Smooth muscle cell (in vitro differentiated cells): Measurements from ENCODE around the gene TMEM272. TPM values are rescaled to one million over a fixed set of nuclear protein-coding genes. Genes with fewer than 3 reads are reported as not detected.

Experiments
- DNase-seq: peaks from one replicate; lab custom pipeline; 2025; ENCODE audit not compliant: unreplicated experiment; lab: John Stamatoyannopoulos, UW
- H2AFZ ChIP-seq: fragments of 200-600 bp; sonication (generic); 2 replicates; pipeline ENCODE4 v1.6.0; 2016; ENCODE audit warnings: antibody characterized with exemption, low read depth, mild to moderate bottlenecking
- H3F3A ChIP-seq: fragments of 200-600 bp; sonication (generic); 2 replicates; pipeline ENCODE4 v1.6.0; 2017; ENCODE audit warnings: antibody characterized with exemption, low read depth
- H3K27ac ChIP-seq: fragments of 200-600 bp; sonication (generic); 2 replicates; pipeline ENCODE4 v1.5.1; 2016; ENCODE audit warnings: low read depth, mild to moderate bottlenecking
- H3K27me3 ChIP-seq: fragments of 200-600 bp; sonication (generic); 2 replicates; pipeline ENCODE4 v1.6.1; 2016; ENCODE audit warnings: low read depth, mild to moderate bottlenecking
- H3K36me3 ChIP-seq: fragments of 200-600 bp; sonication (generic); 2 replicates; pipeline ENCODE4 v1.5.1; 2016; ENCODE audit warnings: low read depth
- H3K4me1 ChIP-seq: fragments of 200-600 bp; sonication (generic); 2 replicates; pipeline ENCODE4 v1.5.1; 2016; ENCODE audit warnings: low read depth
- H3K4me2 ChIP-seq: fragments of 200-600 bp; sonication (generic); 2 replicates; pipeline ENCODE4 v1.6.0; 2016; ENCODE audit warnings: mild to moderate bottlenecking
- H3K4me3 ChIP-seq: fragments of 200-600 bp; sonication (generic); 2 replicates; pipeline ENCODE4 v1.5.1; 2016; ENCODE audit warnings: mild to moderate bottlenecking
- H3K79me2 ChIP-seq: fragments of 200-600 bp; sonication (generic); 2 replicates; pipeline ENCODE4 v1.6.0; 2016; ENCODE audit warnings: low read depth, mild to moderate bottlenecking
- H3K9ac ChIP-seq: fragments of 200-600 bp; sonication (generic); 2 replicates; pipeline ENCODE4 v1.6.0; 2016; ENCODE audit warnings: low read depth
- H3K9me3 ChIP-seq: fragments of 200-600 bp; sonication (generic); replicated peaks from 2 replicates; pipeline ENCODE4 v1.5.1; 2016; ENCODE audit warnings: low read depth
- H4K20me1 ChIP-seq: fragments of 200-600 bp; sonication (generic); 2 replicates; pipeline ENCODE4 v1.6.0; 2016; ENCODE audit warnings: low read depth
- WGBS: methylation state at CpG from one replicate; pipeline ENCODE4 v1.1.7; 2016; ENCODE audit warnings: low lambda C conversion rate; 5-methylcytosine and 5-hydroxymethylcytosine counted together
- polyA plus RNA-seq: library from polyadenylated mRNA; unstranded; fragments of >200 nt; fragmentation: Nextera tagmentation; extraction: Ambion mirVana; gene quantifications from 2 replicates; pipeline ENCODE4 v1.2.1, GENCODE V29; 2016
- total RNA-seq: library from RNA; depleted of rRNA; stranded (reverse); fragments of >200 nt; gene quantifications from 2 replicates; pipeline ENCODE4 v1.2.3, GENCODE V29; 2014
- TF ChIP-seq, protein P1 (sequence below): fragments of 200-600 bp; sonication (generic); IDR thresholded peaks from 2 replicates; pipeline ENCODE4 v1.5.1; 2017; ENCODE audit warnings: borderline replicate concordance, mild to moderate bottlenecking, antibody characterized with exemption; ENCODE audit not compliant: insufficient read depth, poor library complexity, severe bottlenecking

Gene TMEM272
- total and polyA plus RNA-seq, 2 experiments from 2014 or later: 0.18 to 0.26 TPM

DNA sequence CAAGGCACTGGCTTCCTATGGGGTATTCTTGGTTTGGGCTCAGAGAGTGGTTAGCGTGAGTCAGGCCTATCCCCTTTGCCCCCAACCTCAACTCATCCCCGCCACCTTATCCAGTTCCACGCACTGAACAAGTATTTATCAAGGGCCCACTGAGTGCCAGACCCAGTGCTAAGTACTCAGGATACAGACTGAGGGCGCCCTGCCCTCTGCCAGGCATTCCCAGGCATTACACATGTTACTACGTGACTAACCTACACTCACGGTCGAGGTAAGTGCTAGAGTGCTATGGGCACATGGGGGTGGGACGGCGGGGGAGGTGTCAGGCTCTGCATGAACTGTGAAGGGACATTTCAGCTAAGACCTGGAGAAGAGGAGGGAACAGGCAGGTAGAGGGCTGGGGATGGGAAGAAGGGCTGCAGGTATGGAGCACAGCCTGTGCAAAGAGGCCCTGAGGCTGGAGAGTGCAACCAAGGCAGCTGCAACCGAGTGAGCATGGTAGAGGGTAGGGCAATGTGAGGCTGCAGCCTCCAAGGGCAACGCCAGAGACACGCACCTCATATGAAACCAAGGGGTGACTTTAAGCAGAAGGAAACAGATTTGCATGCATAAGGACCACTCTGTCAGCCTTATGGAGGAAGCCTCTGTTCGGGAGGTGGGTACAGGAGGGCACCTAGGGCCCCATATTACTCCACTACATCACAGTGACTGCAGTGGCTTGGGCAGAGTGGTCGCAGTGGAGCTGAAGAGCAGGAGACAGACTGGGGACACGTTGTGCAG is 63.5 kb downstream of the TMEM272 start:
- Histone ChIP-seq H3K4me3 (no peak overlapping the region), H3K4me1 (peaks cover 9% of the 10 kb centered on the region), H3K27ac (no peak overlapping the region), H3K9me3 (no peaks in the 10 kb centered on the region), H3K9ac (no peak overlapping the region), H3K27me3 (no peaks in the 10 kb centered on the region), H3K36me3 (no peaks in the 10 kb centered on the region), H3K79me2 (no peaks in the 10 kb centered on the region), H3K4me2 (no peak overlapping the region), H4K20me1 (no peaks in the 10 kb centered on the region), H3F3A (no peaks in the 10 kb centered on the region), H2AFZ (no peak overlapping the region)
- 80% methylated on average over 15 of the region's 15 CpGs for WGBS
- DNase-seq: no peak
- TF ChIP-seq, protein P1, sequence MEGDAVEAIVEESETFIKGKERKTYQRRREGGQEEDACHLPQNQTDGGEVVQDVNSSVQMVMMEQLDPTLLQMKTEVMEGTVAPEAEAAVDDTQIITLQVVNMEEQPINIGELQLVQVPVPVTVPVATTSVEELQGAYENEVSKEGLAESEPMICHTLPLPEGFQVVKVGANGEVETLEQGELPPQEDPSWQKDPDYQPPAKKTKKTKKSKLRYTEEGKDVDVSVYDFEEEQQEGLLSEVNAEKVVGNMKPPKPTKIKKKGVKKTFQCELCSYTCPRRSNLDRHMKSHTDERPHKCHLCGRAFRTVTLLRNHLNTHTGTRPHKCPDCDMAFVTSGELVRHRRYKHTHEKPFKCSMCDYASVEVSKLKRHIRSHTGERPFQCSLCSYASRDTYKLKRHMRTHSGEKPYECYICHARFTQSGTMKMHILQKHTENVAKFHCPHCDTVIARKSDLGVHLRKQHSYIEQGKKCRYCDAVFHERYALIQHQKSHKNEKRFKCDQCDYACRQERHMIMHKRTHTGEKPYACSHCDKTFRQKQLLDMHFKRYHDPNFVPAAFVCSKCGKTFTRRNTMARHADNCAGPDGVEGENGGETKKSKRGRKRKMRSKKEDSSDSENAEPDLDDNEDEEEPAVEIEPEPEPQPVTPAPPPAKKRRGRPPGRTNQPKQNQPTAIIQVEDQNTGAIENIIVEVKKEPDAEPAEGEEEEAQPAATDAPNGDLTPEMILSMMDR: peak; percentile 36

DNA sequence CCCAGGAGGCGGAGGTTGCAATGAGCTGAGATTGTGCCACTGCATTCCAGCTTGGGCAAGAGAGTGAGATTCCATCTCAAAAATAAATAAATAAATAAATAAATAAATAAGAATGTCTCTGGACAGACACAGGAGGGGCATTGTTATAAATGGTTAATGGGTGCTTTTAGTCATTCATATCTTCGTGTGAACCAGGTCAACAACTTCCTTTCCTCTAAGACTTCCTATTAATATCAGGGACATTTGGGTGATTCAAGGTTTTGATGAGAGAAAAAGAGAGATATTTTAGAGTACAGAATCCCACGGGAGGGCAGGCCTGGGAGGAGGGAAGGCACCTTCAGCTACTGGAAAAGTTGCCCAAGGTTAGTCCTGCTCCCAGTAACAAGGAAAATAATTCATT is 64.9 kb downstream of the TMEM272 start:
- Histone ChIP-seq H4K20me1 (no peaks in the 10 kb centered on the region), H3K9ac (no peak overlapping the region)

DNA sequence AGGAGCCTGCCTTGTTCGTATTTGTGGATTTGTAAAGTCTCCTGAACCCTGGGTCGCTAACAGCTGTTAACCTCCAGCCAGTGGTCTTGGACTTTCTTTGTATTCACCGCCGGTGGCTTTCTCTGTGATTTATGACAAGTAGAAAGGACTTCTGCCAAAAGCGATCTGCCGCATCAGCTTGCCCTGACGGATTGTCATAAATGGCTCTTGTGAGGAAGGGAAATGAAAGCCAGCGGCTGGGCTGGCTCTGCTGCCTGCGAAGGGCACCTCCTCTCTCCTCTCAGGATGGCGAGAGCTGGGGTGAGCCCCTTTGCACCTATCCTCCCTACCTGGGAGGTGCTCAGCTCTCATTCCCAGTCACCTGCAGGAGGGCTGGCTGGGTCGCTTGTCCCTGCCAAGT is 66.6 kb downstream of the TMEM272 start:
- TF ChIP-seq, protein P1: no peak
- H3K27me3 ChIP-seq: no peaks in the 10 kb centered on the region
- no peak overlapping the region for H2AFZ ChIP-seq
- H3K9ac ChIP-seq: no peak overlapping the region
- H4K20me1 ChIP-seq: no peaks in the 10 kb centered on the region
- no peaks in the 10 kb centered on the region for H3K79me2 ChIP-seq
- no peak overlapping the region for H3K4me2 ChIP-seq
- DNase-seq: no peak
- 92% methylated on average over 11 of the region's 11 CpGs for WGBS
- no peaks in the 10 kb centered on the region for H3F3A ChIP-seq
- H3K9me3 ChIP-seq: no peaks in the 10 kb centered on the region
- no peaks in the 10 kb centered on the region for H3K4me1 ChIP-seq
- H3K36me3 ChIP-seq: no peaks in the 10 kb centered on the region
- H3K27ac ChIP-seq: no peak overlapping the region
- H3K4me3 ChIP-seq: no peak overlapping the region

More for the DNA sequence above, 64.9 kb downstream of the TMEM272 start:
- DNase-seq: no peak
- 94% methylated on average over 3 of the region's 3 CpGs for WGBS
- no peaks in the 10 kb centered on the region for H3K79me2 ChIP-seq
- H3K36me3 ChIP-seq: no peaks in the 10 kb centered on the region
- H3K9me3 ChIP-seq: no peaks in the 10 kb centered on the region
- no peak overlapping the region for H3K27ac ChIP-seq
- H3K4me3 ChIP-seq: no peak overlapping the region
- TF ChIP-seq, protein P1: no peak
- no peaks in the 10 kb centered on the region for H3K27me3 ChIP-seq
- H3K4me2 ChIP-seq: no peak overlapping the region
- H2AFZ ChIP-seq: no peak overlapping the region
- H3F3A ChIP-seq: no peaks in the 10 kb centered on the region
- H3K4me1 ChIP-seq: no peaks in the 10 kb centered on the region

- no peak for DNase-seq
- H3K9me3 ChIP-seq: no peaks in the 10 kb centered on the region
- H3K9ac ChIP-seq: no peak overlapping the region
- H3K4me2 ChIP-seq: no peak overlapping the region
- H2AFZ ChIP-seq: no peak overlapping the region
- H3K27ac ChIP-seq: no peak overlapping the region
- H3F3A ChIP-seq: no peaks in the 10 kb centered on the region
- no peaks in the 10 kb centered on the region for H3K27me3 ChIP-seq
- H3K4me1 ChIP-seq: no peaks in the 10 kb centered on the region
- H3K79me2 ChIP-seq: no peaks in the 10 kb centered on the region
- no peaks in the 10 kb centered on the region for H3K36me3 ChIP-seq
- TF ChIP-seq, protein P1: no peak
- H3K4me3 ChIP-seq: no peak overlapping the region
- H4K20me1 ChIP-seq: no peaks in the 10 kb centered on the region
- WGBS: 85% methylated on average over 9 of the region's 9 CpGs
These were observed 67.1 kb downstream of the TMEM272 start for GRCh38 chr13:51777921-51778320.
